Parathyroid adenoma (tissue), 2 donors: Measurements from ENCODE around the gene PSMA7.
A peak's percentile ranks its signal among the peaks of the same experiment; 100 is the strongest.

Experiments
- H2AFZ ChIP-seq: fragments of 300-600 bp; sonication (generic); one replicate; pipeline ENCODE4 v1.7.0; 2017; ENCODE audit warnings: antibody characterized with exemption, mild to moderate bottlenecking
- H3K27ac ChIP-seq: fragments of 300-600 bp; sonication (generic); one replicate; pipeline ENCODE4 v1.7.0; 2017
- H3K27me3 ChIP-seq: fragments of 300-600 bp; sonication (generic); one replicate; pipeline ENCODE4 v1.7.0; 2017; ENCODE audit warnings: low read length; ENCODE audit not compliant: control insufficient read depth, insufficient read depth
- H3K36me3 ChIP-seq: fragments of 300-600 bp; sonication (generic); one replicate; pipeline ENCODE4 v1.7.0; 2017; ENCODE audit warnings: low read length; ENCODE audit not compliant: control insufficient read depth, insufficient read depth
- H3K4me1 ChIP-seq: fragments of 300-600 bp; sonication (generic); one replicate; pipeline ENCODE4 v1.7.0; 2017; ENCODE audit warnings: control low read depth
- H3K4me2 ChIP-seq: fragments of 300-600 bp; sonication (generic); one replicate; pipeline ENCODE4 v1.7.0; 2017; ENCODE audit warnings: low read length
- H3K4me3 ChIP-seq: fragments of 300-600 bp; sonication (generic); one replicate; pipeline ENCODE4 v1.7.0; 2017; ENCODE audit warnings: low read depth, low read length
- H3K79me2 ChIP-seq: fragments of 300-600 bp; sonication (generic); one replicate; pipeline ENCODE4 v1.7.0; 2017; ENCODE audit warnings: control low read depth
- H3K9ac ChIP-seq: fragments of 300-600 bp; sonication (generic); one replicate; pipeline ENCODE4 v1.7.0; 2017; ENCODE audit warnings: mild to moderate bottlenecking
- H3K9me3 ChIP-seq: fragments of 300-600 bp; sonication (generic); one replicate; pipeline ENCODE4 v1.7.0; 2017; ENCODE audit warnings: low read length; ENCODE audit not compliant: control insufficient read depth
- CTCF ChIP-seq: fragments of 300-600 bp; sonication (generic); IDR thresholded peaks from one replicate; pipeline ENCODE4 v1.7.0; 2017; ENCODE audit warnings: antibody characterized with exemption, mild to moderate bottlenecking
- donor health status: primary hyperparathyroidism.

Gene PSMA7

GRCh38 chr20:62136283-62137091, 6.7 kb downstream of the PSMA7 start:
- no peak overlapping the region for H3K4me3 ChIP-seq
- H3K36me3 ChIP-seq = no peaks in the 10 kb centered on the region
- peaks cover 4% of the 10 kb centered on the region for H3K4me1 ChIP-seq
- H3K27me3 ChIP-seq = no peaks in the 10 kb centered on the region
- no peak overlapping the region for H2AFZ ChIP-seq
- no peak overlapping the region for H3K27ac ChIP-seq
- peak; percentile 88 for TF ChIP-seq CTCF
- H3K4me2 ChIP-seq = no peak overlapping the region
- no peak overlapping the region for H3K9ac ChIP-seq
- peaks cover 9% of the 10 kb centered on the region for H3K79me2 ChIP-seq
- no peaks in the 10 kb centered on the region for H3K9me3 ChIP-seq

GRCh38 chr20:62135573-62136266, 7.5 kb downstream of the PSMA7 start:
- TF ChIP-seq CTCF = no peak

GRCh38 chr20:62134735-62135231, 8.4 kb downstream of the PSMA7 start:
- H3K27ac ChIP-seq = no peak overlapping the region
- H3K36me3 ChIP-seq = no peaks in the 10 kb centered on the region
- peaks cover 6% of the 10 kb centered on the region for H3K79me2 ChIP-seq
- no peaks in the 10 kb centered on the region for H3K9me3 ChIP-seq
- no peak overlapping the region for H3K4me3 ChIP-seq
- H3K4me2 ChIP-seq = no peak overlapping the region
- TF ChIP-seq CTCF = no peak
- no peak overlapping the region for H2AFZ ChIP-seq
- no peaks in the 10 kb centered on the region for H3K4me1 ChIP-seq
- no peak overlapping the region for H3K9ac ChIP-seq
- no peaks in the 10 kb centered on the region for H3K27me3 ChIP-seq

More at GRCh38 chr20:62135573-62136266, 7.5 kb downstream of the PSMA7 start:
- peaks cover 7% of the 10 kb centered on the region for H3K79me2 ChIP-seq
- no peak overlapping the region for H3K9ac ChIP-seq
- H3K4me3 ChIP-seq = no peak overlapping the region
- no peaks in the 10 kb centered on the region for H3K36me3 ChIP-seq
- H3K27me3 ChIP-seq = no peaks in the 10 kb centered on the region
- H3K4me1 ChIP-seq = no peaks in the 10 kb centered on the region
- H2AFZ ChIP-seq = no peak overlapping the region
- H3K27ac ChIP-seq = no peak overlapping the region
- H3K9me3 ChIP-seq = no peaks in the 10 kb centered on the region
- H3K4me2 ChIP-seq = no peak overlapping the region

- Histone ChIP-seq H3K9me3 (no peaks in the 10 kb centered on the region), H3K9ac (no peak overlapping the region), H3K4me1 (no peaks in the 10 kb centered on the region), H3K36me3 (no peaks in the 10 kb centered on the region), H3K4me3 (no peak overlapping the region), H2AFZ (no peak overlapping the region), H3K4me2 (no peak overlapping the region), H3K27ac (no peak overlapping the region), H3K79me2 (peaks cover 9% of the 10 kb centered on the region), H3K27me3 (no peaks in the 10 kb centered on the region)
- no peak for TF ChIP-seq CTCF
Measured at GRCh38 chr20:62133864-62134263, 9.3 kb downstream of the PSMA7 start.
